ENCODE results near the gene NCOA3.
"Not testable (repeated sequence)": the region's sequence is repeated elsewhere in the genome, so short reads cannot be mapped to it uniquely, and the experiment has no call there.

NCOA3 gene

DNA sequence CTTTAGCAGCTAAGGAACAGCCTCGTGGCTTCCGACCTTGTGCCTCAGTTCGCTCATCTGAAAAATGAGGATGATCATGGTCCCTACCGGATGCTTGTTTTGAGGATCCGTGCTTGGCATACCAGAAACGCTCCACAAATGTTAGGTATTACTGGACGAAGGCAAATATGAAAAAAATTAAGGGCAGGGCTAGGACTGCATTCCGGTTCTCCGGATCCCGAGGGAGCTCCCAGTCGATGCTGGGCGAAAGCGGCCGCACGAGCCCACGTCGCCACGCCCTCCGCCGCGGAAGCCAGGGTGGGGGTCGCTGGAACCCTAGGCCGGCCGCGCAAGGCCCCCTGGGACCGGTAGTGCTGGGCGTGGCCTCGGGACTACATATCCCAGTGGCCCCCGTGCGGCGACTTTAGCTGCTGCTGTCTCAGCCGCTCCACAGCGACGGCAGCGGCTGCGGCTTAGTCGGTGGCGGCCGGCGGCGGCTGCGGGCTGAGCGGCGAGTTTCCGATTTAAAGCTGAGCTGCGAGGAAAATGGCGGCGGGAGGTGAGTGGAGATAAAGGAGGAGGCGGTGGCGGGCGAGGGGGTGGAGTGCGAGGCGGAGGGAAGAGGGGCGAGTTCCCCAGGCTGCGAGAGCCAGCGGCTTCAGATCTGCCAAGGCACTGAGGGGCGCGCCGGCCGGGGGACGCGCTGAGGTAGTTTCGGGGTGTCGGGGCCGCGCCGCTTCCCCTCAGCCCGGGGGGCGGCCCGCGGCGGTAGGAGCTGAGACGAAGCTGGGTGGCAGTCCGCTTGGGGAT lies at the start of gene NCOA3:
Gene NCOA3 (plus strand): TSS at position 406 of the 789 bp plus-strand sequence. CDS start 120,361 bp downstream, outside the sequence.
- H3K4me2 ChIP-seq, result peak within 1 kb of the TSS; percentile 82
- H3K27ac ChIP-seq, result peak within 1 kb of the TSS; percentile 92
- H4K20me1 ChIP-seq, result peaks cover 38% of the 10 kb centered on the region
- H3K4me1 ChIP-seq, result peaks cover 38% of the 10 kb centered on the region
- no peak for TF ChIP-seq Cebpa-rat (IDR thresholded peaks at IDR 0.05)
- no peaks in the 10 kb centered on the region for H3K27me3 ChIP-seq
- peak within 1 kb of the TSS; percentile 96 for H3K4me3 ChIP-seq
- H3K36me3 ChIP-seq, result no peaks in the 10 kb centered on the region
- H3K9me3 ChIP-seq, result no peaks in the 10 kb centered on the region
- peak within 1 kb of the TSS; percentile 92 for H3K9ac ChIP-seq

DNA sequence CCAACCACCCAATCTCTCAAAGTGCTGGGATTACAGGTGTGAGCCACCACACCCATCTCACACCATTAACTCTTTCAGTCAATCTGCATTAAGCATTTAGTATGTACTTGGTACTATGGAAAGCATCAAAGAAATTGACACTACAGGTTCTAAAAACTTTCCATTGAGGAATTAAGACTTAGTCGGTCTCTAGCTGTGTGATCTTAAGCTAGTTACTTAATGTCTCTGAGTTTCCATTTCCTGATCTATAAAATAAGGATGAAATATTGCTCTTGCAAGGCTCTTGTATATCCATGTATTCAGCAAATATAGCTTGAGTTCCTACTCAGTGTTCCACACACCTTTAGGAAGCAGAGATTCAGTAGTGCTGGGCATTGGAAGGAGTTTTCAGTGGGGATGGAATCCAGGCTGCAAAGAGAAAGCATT lies 48.9 kb upstream of the NCOA3 start:
- no peaks in the 10 kb centered on the region for H3K9me3 ChIP-seq
- TF ChIP-seq Cebpa-rat (IDR thresholded peaks at IDR 0.05), result no peak
- H3K4me2 ChIP-seq, result peak overlapping the region; percentile 27
- H3K4me1 ChIP-seq, result peaks cover 18% of the 10 kb centered on the region
- H3K27ac ChIP-seq, result no peak overlapping the region
- no peaks in the 10 kb centered on the region for H3K36me3 ChIP-seq
- H3K27me3 ChIP-seq, result no peaks in the 10 kb centered on the region
- no peaks in the 10 kb centered on the region for H4K20me1 ChIP-seq
- H3K4me3 ChIP-seq, result no peak overlapping the region
- no peak overlapping the region for H3K9ac ChIP-seq

DNA sequence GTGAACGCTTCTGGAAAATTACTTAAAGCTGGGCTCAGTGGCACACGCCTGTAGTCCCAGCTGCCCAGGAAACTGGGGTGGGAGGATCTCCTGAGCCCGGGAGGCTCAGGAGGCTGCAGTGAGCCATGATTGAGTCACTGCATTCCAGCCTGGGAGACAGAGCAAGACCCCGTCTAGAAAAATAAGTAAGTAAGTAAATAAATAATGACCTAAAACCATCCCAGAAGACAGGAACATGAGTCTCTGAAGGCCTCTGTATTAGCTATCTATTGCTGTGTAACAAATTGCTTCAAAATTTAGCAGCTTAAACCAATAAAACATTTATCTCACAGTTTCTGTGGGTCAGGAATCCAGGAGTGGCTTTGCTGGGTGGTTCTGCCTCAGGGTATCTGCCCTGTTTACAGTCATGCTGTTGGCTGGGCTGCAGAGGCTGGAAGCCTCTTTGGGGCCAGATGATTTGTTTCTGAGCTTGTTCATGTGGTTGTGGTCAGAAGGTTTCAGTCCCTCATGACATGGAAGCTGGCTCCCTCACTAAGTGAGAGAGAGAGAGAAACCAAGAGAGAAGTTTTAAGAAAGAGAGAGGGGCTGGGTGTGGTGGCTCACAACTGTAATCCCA lies 48.4 kb upstream of the NCOA3 start:
- no peak for TF ChIP-seq Cebpa-rat (IDR thresholded peaks at IDR 0.05)
- Histone ChIP-seq H4K20me1 (no peaks in the 10 kb centered on the region), H3K4me3 (no peak overlapping the region), H3K9me3 (no peaks in the 10 kb centered on the region), H3K27me3 (no peaks in the 10 kb centered on the region), H3K27ac (no peak overlapping the region), H3K9ac (no peak overlapping the region), H3K4me2 (peak overlapping the region; percentile 27), H3K36me3 (no peaks in the 10 kb centered on the region), H3K4me1 (peaks cover 18% of the 10 kb centered on the region)

DNA sequence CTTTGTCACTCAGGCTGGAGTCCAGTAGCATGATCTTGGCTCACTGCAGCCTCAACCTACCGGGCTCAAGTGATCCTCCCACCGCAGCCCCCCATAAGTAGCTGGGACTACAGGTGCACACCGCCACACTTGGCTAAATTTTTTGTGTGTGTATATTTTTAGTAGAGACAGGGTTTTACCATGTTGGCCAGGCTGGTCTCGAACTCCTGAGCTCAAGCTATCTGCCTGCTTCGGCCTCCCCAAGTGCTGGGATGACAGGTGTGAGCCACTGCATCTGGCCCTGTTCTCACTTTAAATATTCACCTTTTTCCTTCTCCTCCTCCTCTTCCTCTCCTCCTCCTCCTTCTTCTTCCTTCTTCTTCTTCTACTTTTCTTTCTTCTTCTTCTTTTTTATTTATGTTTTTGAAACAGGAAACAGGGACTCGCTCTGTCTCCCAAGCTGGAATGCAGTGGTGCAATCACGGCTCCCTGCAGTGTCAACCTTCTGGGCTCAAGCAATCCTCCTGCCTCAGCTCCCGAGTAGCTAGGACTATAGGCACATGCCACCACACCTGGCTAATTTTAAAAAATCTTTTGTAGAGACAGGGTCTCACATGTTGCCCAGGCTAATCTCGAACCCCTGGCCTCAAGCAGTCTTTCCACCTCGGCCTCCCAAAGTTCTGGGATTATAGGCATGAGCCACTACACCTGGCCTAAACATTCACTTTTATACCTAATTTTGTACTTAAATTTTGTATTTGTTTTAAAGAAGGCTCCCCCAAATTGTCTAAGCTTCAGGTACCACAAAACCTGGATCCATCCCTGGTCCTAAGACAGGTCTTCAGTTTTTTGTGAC lies 47.2 kb upstream of the NCOA3 start:
- no peaks in the 10 kb centered on the region for H3K27me3 ChIP-seq
- no peak overlapping the region for H3K4me2 ChIP-seq
- no peak overlapping the region for H3K27ac ChIP-seq
- TF ChIP-seq Cebpa-rat (IDR thresholded peaks at IDR 0.05), result no peak
- H3K4me1 ChIP-seq, result peaks cover 18% of the 10 kb centered on the region
- no peaks in the 10 kb centered on the region for H4K20me1 ChIP-seq
- no peak overlapping the region for H3K4me3 ChIP-seq
- H3K36me3 ChIP-seq, result no peaks in the 10 kb centered on the region
- H3K9me3 ChIP-seq, result no peaks in the 10 kb centered on the region
- H3K9ac ChIP-seq, result no peak overlapping the region

DNA sequence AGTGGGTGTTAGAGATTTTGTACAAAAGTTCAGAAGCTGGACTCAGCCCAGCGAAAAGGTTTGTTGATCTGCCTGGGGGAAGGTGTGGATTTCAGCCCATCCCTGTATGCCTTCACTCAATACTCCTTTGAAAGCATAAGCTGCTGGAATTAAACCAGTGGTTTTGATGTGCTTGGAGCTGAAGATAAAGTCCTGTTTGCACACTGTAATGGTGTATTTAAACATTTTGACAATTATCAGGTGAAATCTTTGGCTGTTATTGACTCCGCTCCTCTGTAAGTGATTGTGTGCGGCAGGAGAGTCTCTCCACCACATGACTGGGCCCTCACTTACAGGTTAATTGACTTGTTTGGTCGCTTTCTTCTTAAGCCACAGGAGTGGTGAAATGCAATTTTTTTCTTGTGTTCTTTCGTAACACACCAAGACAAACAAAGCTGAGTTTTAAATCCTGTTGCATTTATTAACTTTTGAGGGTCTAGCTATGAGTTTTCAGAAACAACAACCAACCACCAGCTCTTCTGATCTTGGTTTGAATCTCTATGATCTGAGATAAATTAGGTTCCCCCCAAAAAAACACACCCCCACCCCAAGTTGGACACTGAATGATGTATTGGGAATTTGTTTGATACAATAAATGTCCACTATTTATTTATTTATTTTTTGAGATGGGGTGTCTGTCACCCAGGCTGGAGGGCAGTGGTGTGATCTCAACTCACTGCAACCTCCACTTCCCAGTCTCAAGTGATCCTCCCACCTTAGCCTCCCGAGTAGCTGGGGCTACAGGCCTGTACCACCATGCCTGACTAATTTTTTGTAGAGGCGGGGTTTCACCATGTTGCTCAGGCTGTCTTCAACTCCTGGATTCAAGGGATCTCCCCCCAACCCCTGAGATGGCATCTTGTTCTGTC lies 46.3 kb upstream of the NCOA3 start:
- no peak for TF ChIP-seq Cebpa-rat (IDR thresholded peaks at IDR 0.05)
- no peak overlapping the region for H3K4me3 ChIP-seq
- no peaks in the 10 kb centered on the region for H4K20me1 ChIP-seq
- peaks cover 18% of the 10 kb centered on the region for H3K4me1 ChIP-seq
- H3K9ac ChIP-seq, result no peak overlapping the region
- no peaks in the 10 kb centered on the region for H3K36me3 ChIP-seq
- H3K27me3 ChIP-seq, result no peaks in the 10 kb centered on the region
- H3K4me2 ChIP-seq, result no peak overlapping the region
- H3K27ac ChIP-seq, result no peak overlapping the region
- H3K9me3 ChIP-seq, result no peaks in the 10 kb centered on the region

DNA sequence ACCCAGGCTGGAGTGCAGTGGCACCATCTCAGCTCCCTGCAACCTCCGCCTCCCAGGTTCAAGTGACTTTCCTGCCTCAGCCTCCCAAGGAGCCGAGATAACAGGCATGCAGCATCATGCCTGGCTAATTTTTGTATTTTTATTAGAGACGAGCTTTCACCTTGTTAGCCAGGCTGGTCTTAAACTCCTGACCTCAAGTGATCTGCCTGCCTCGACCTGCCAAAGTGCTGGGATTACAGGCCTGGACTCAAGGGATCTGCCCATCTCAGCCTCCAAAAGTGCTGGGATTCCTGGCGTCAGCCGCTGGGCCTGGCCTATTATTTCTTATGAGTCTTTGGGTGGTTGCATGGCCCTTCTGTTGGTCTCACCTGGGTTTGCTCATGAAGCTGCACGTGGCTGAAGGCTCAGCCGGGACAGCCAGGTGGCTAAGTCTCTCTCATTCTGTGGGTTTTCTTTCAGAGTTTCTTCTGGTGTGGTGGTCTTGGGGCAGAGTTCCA lies 45.6 kb upstream of the NCOA3 start:
- H3K36me3 ChIP-seq, result no peaks in the 10 kb centered on the region
- H3K27ac ChIP-seq, result no peak overlapping the region
- no peaks in the 10 kb centered on the region for H3K9me3 ChIP-seq
- H3K9ac ChIP-seq, result no peak overlapping the region
- H3K4me2 ChIP-seq, result no peak overlapping the region
- H3K27me3 ChIP-seq, result no peaks in the 10 kb centered on the region
- H4K20me1 ChIP-seq, result no peaks in the 10 kb centered on the region
- H3K4me3 ChIP-seq, result no peak overlapping the region
- TF ChIP-seq Cebpa-rat (IDR thresholded peaks at IDR 0.05), result no peak
- H3K4me1 ChIP-seq, result peaks cover 18% of the 10 kb centered on the region

DNA sequence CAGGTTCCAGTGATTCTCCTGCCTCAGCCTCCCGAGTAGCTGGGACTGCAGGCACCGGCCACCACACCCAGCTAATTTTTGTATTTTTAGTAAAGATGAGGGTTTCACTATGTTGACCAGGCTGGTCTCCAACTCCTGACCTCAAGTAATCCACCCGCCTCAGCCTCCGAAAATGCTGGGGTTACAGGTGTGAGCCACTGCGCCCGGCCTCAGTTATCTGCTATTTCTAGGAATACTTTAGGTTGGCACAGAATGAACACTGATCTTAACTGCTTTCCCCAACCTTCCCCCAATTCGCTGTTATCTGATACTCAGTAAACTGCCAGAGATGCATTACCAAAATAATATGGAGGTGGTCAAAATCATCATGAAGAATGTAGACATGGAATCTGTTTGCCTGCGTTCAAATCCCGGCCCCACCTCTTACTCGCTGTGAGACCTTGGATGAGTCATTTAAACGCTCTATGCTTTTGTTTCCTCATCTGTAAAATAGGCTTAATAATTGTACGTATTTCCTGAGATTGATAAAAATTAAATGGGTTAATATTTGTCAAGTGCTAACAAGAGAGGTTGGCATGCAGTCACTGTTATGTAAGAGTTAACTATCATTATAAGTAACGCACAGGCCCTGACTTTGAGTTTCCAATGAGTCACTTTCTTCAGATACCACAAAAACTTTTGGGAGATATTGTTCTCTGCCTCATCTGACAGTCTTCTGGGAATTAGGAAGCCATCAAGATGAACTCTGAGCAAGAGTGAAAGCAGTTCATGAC lies 44.5 kb upstream of the NCOA3 start:
- H3K4me1 ChIP-seq, result peaks cover 15% of the 10 kb centered on the region
- TF ChIP-seq Cebpa-rat (IDR thresholded peaks at IDR 0.05), result no peak
- H3K9me3 ChIP-seq, result no peaks in the 10 kb centered on the region
- H3K9ac ChIP-seq, result no peak overlapping the region
- no peaks in the 10 kb centered on the region for H3K27me3 ChIP-seq
- no peak overlapping the region for H3K27ac ChIP-seq
- no peaks in the 10 kb centered on the region for H4K20me1 ChIP-seq
- H3K4me3 ChIP-seq, result no peak overlapping the region
- no peaks in the 10 kb centered on the region for H3K36me3 ChIP-seq
- no peak overlapping the region for H3K4me2 ChIP-seq

DNA sequence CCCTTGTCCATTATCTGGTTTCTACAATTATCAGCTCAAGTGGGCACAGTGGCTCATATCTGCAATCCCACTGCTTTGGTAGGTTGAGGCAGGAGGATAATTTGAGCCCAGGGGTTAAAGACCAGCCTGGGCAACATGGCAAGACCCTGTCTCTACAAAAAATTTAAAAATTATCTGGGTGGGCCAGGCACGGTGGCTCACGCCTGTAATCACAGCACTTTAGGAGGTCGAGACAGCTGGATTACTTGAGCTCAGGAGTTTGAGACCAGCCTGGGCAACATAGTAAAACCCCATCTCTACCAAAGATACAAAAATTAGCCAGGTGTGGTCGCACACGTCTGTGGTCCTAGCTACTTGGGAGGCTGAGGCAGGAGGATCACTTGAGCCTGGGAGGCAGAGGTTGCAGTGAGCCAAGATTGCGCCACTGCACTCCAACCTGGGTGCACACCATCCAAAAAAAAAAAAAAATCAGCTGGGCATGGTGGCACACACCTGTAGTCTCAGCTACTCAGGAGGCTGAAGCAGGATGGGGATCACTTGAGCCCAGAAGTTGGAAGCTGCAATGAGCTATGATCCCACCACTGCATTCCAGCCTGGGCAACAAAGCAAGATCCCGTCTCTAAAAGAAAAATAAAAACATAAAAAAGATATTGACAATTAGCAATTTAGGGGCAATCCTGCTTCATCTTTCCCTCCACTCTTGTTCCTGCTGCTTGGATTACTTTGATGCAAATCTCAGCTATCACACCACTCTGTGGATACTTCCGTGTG lies 43.2 kb upstream of the NCOA3 start:
- not testable (repeated sequence) for H3K27ac ChIP-seq, H3K4me3 ChIP-seq, H4K20me1 ChIP-seq, H3K9ac ChIP-seq, H3K27me3 ChIP-seq, H3K9me3 ChIP-seq, H3K4me1 ChIP-seq, H3K4me2 ChIP-seq, H3K36me3 ChIP-seq
